Panc1 (cell line): ENCODE data around the gene NTRK3. TPM values are rescaled to one million over a fixed set of nuclear protein-coding genes. Genes with fewer than 3 reads are reported as not detected.

Experiments
- ATAC-seq: fragments of 200-7000 bp; cut with Tn5 transposase; 2 replicates; pipeline ENCODE4 v1.9.1; 2020; ENCODE audit warnings: mild to moderate bottlenecking, moderate library complexity
- BruUV-seq: library from RNA; stranded (reverse); fragments of 400-500 nt; replicated peaks from 2 replicates; lab custom pipeline; 2021; lab: Mats Ljungman, UMichigan
- CTCF ChIA-PET: fragments of 300-600 bp; sonication (Branson Sonifier 250); formaldehyde crosslinking; loops from one replicate; lab custom pipeline; 2022; ENCODE audit warnings: antibody characterized with exemption; lab: Charles Lee
- POLR2A ChIA-PET: fragments of 300-600 bp; sonication (Branson Sonifier 250); formaldehyde crosslinking; loops from one replicate; lab custom pipeline; 2022; ENCODE audit warnings: antibody characterized with exemption; lab: Charles Lee
- DNase-seq: peaks from one replicate; pipeline ENCODE4 v3.0.0-alpha.2; 2010; ENCODE audit warnings: low read depth, low spot score
- H3K27ac ChIP-seq: 2 replicates; pipeline ENCODE4 v1.5.1; 2011; ENCODE audit warnings: mild to moderate bottlenecking, low read length, inconsistent platforms
- H3K27me3 ChIP-seq: fragments of 200-500 bp; sonication (Bioruptor generic); 2 replicates; pipeline ENCODE4 v1.6.0; 2014; ENCODE audit warnings: low read length, inconsistent platforms; ENCODE audit not compliant: control insufficient read depth, insufficient read depth
- H3K36me3 ChIP-seq: fragments of 200-500 bp; sonication (Bioruptor generic); 2 replicates; pipeline ENCODE4 v1.5.1; 2014; ENCODE audit warnings: inconsistent platforms, mild to moderate bottlenecking, low read length, moderate library complexity; ENCODE audit not compliant: control insufficient read depth, insufficient read depth
- H3K4me1 ChIP-seq: 2 replicates; pipeline ENCODE4 v1.5.1; 2011; ENCODE audit warnings: inconsistent platforms, mild to moderate bottlenecking, low read length, moderate library complexity; ENCODE audit not compliant: control insufficient read depth, insufficient read depth
- H3K4me3 ChIP-seq, 2 experiments: 2 replicates each; pipeline ENCODE4 v1.5.1; 2011 to 2012; ENCODE audit warnings: low read depth in 2 of 2, low read length in 2 of 2, mild to moderate bottlenecking in 2 of 2, inconsistent platforms in 1 of 2, moderate library complexity in 1 of 2
- H3K9me3 ChIP-seq: fragments of 200-500 bp; sonication (Bioruptor generic); 2 replicates; pipeline ENCODE4 v1.5.1; 2014; ENCODE audit warnings: low read depth, mild to moderate bottlenecking, inconsistent platforms, low read length, moderate library complexity; ENCODE audit not compliant: control insufficient read depth, insufficient read depth
- CTCF ChIP-seq: fragments of 450-650 bp; IDR thresholded peaks from 2 replicates; pipeline ENCODE4 v1.5.1; 2017; ENCODE audit warnings: mild to moderate bottlenecking
- POLR2AphosphoS5 ChIP-seq: IDR thresholded peaks from 2 replicates; pipeline ENCODE4 v1.6.1; 2012; ENCODE audit warnings: mild to moderate bottlenecking, low read depth, low read length, moderate library complexity
- REST ChIP-seq, 2 experiments: IDR thresholded peaks; 2 replicates each; pipeline ENCODE4 v1.6.1; 2011 to 2012; ENCODE audit warnings: low read depth in 2 of 2, control low read depth in 1 of 2, low read length in 1 of 2, mild to moderate bottlenecking in 1 of 2, moderate library complexity in 1 of 2; ENCODE audit not compliant: insufficient read depth in 1 of 2
- SIN3A ChIP-seq: IDR thresholded peaks from 2 replicates; pipeline ENCODE4 v1.6.1; 2012; ENCODE audit warnings: low read depth, mild to moderate bottlenecking, low read length, moderate library complexity, borderline replicate concordance; ENCODE audit not compliant: insufficient read depth
- TCF7L2 ChIP-seq: IDR thresholded peaks from 2 replicates; pipeline ENCODE4 v1.6.1; 2011; ENCODE audit warnings: mild to moderate bottlenecking, low read depth, low read length, inconsistent platforms
- in situ Hi-C: cut with HindIII; loops from 2 replicates; pipeline ENCODE4 v1.10.0; 2016; ENCODE audit warnings: low sequenced_read_pairs, low pct_unique_long_range_greater_than_20kb
- intact Hi-C: fragments of 100-400 bp; cut with micrococcal nuclease; formaldehyde crosslinking; loops from one replicate; pipeline ENCODE4 v1.10.0; 2022; ENCODE audit not compliant: unreplicated experiment
- total RNA-seq: library from RNA; stranded (reverse); gene quantifications from one replicate; pipeline ENCODE4 v1.2.1, GENCODE V29; 2021; ENCODE audit not compliant: unreplicated experiment

Gene NTRK3
- total RNA-seq, 1 experiment from 2014 or later, result not detected

GRCh38 chr15:88014454-88015160 lies 241.9 kb downstream of the NTRK3 start:
- no peaks in the 10 kb centered on the region for H3K36me3 ChIP-seq
- H3K4me1 ChIP-seq, result no peaks in the 10 kb centered on the region
- intact Hi-C loops, result no loop called here
- H3K27me3 ChIP-seq, result no peaks in the 10 kb centered on the region
- in situ Hi-C loops, result no loop called here
- POLR2A ChIA-PET, result no interaction called here
- peak overlapping the region in 1 of 2 experiments; percentile 14; a peak in 1 of 4 replicates for H3K4me3 ChIP-seq
- H3K27ac ChIP-seq, result no peak overlapping the region
- TF ChIP-seq POLR2AphosphoS5, result no peak
- TF ChIP-seq REST (IDR thresholded peaks at IDR 0.05; ENCODE audit: insufficient read depth in 1 of 2, low read depth in 2 of 2, low read length in 1 of 2), result no peak
- TF ChIP-seq SIN3A, result no peak
- TF ChIP-seq CTCF, result no peak
- no peak for TF ChIP-seq TCF7L2
- no peaks in the 10 kb centered on the region for H3K9me3 ChIP-seq
- DNase-seq (no peak), ATAC-seq (no peak)
- BruUV-seq, result no TSS peak
- CTCF ChIA-PET, result no interaction called here

DNA sequence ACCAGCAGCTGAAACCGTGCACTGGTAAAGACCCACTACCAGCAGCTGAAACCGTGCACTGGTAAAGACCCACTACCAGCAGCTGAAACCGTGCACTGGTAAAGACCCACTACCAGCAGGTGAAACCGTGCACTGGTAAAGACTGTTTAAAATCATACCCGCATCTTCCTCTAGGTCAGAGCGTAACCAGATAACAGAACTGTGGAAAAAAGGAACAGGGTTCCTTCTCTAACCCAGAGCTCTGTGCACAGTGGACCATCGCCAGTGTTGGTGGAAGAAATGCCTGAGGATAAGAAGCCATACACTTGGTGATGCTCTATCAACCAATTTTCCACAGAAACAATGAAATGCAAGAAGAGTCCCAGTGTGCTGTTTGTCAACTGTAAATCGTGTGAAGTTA lies 243.4 kb downstream of the NTRK3 start:
- Histone ChIP-seq H3K4me1 (no peaks in the 10 kb centered on the region), H3K9me3 (no peaks in the 10 kb centered on the region), H3K36me3 (no peaks in the 10 kb centered on the region), H3K27me3 (no peaks in the 10 kb centered on the region), H3K27ac (no peak overlapping the region), H3K4me3 (no peak overlapping the region)
- no peak for TF ChIP-seq REST (IDR thresholded peaks at IDR 0.05; ENCODE audit: insufficient read depth in 1 of 2, low read depth in 2 of 2, low read length in 1 of 2)
- no peak for TF ChIP-seq POLR2AphosphoS5
- TF ChIP-seq TCF7L2, result no peak
- no TSS peak for BruUV-seq
- intact Hi-C loops, result no loop called here
- ATAC-seq (no peak), DNase-seq (no peak)
- in situ Hi-C loops, result no loop called here
- ChIA-PET CTCF (no interaction called here), POLR2A (no interaction called here)
